Glutamatergic neuron (in vitro differentiated cells): Measurements from ENCODE around the gene SLCO3A1. TPM values are rescaled to one million over a fixed set of nuclear protein-coding genes. Genes with fewer than 3 reads are reported as not detected.
A peak's percentile ranks its signal among the peaks of the same experiment; 100 is the strongest.

Source experiments
- DNase-seq: peaks from one replicate; pipeline ENCODE4 v3.0.0; 2022
- H3K27ac Mint-ChIP-seq: one replicate; pipeline ENCODE4 v1.8.0; 2020; ENCODE audit warnings: mild to moderate bottlenecking, mixed read lengths, inconsistent platforms; ENCODE audit not compliant: unreplicated experiment
- H3K27me3 Mint-ChIP-seq: one replicate; pipeline ENCODE4 v1.8.0; 2020; ENCODE audit warnings: mild to moderate bottlenecking, moderate library complexity, mixed read lengths, inconsistent platforms; ENCODE audit not compliant: unreplicated experiment
- H3K36me3 Mint-ChIP-seq: one replicate; pipeline ENCODE4 v1.8.0; 2020; ENCODE audit warnings: mild to moderate bottlenecking, mixed read lengths, inconsistent platforms; ENCODE audit not compliant: unreplicated experiment
- H3K4me1 Mint-ChIP-seq: one replicate; pipeline ENCODE4 v1.8.0; 2020; ENCODE audit warnings: mild to moderate bottlenecking, low read depth, mixed read lengths, inconsistent platforms; ENCODE audit not compliant: unreplicated experiment
- H3K4me3 Mint-ChIP-seq: one replicate; pipeline ENCODE4 v1.8.0; 2020; ENCODE audit warnings: mild to moderate bottlenecking, mixed read lengths, inconsistent platforms; ENCODE audit not compliant: unreplicated experiment
- H3K9me3 Mint-ChIP-seq: one replicate; pipeline ENCODE4 v1.8.0; 2020; ENCODE audit warnings: mild to moderate bottlenecking, moderate library complexity, mixed read lengths, inconsistent platforms; ENCODE audit not compliant: unreplicated experiment
- CTCF ChIP-seq: fragments of 200-600 bp; sonication (generic); IDR thresholded peaks from one replicate; pipeline ENCODE4 v1.5.0; 2021; ENCODE audit not compliant: partially characterized antibody, unreplicated experiment
- total RNA-seq: library from RNA; stranded (reverse); fragmentation: NEBNext Ultra II Directional; extraction: Animal tissue kit (Norgen Biotek cat#: 25700); gene quantifications from one replicate; pipeline ENCODE4 v1.2.1, GENCODE V29; 2021; ENCODE audit not compliant: unreplicated experiment

The SLCO3A1 gene
- total RNA-seq, 1 donor from 2014 or later = 27.9 TPM

GRCh38 chr15:91897585-91898372 lies 44.3 kb downstream of the SLCO3A1 start:
- Mint-ChIP-seq H3K4me3 (no peak overlapping the region), H3K4me1 (peaks cover 23% of the 10 kb centered on the region), H3K27ac (no peak overlapping the region), H3K36me3 (peaks cover 16% of the 10 kb centered on the region), H3K27me3 (no peaks in the 10 kb centered on the region), H3K9me3 (peaks cover 3% of the 10 kb centered on the region)
- TF ChIP-seq CTCF = no peak
- no peak for DNase-seq

GRCh38 chr15:91898843-91899242 lies 45.3 kb downstream of the SLCO3A1 start:
- Mint-ChIP-seq H3K4me3 (no peak overlapping the region), H3K27ac (peak overlapping the region; percentile 28), H3K27me3 (no peaks in the 10 kb centered on the region), H3K9me3 (peaks cover 8% of the 10 kb centered on the region), H3K36me3 (peaks cover 25% of the 10 kb centered on the region), H3K4me1 (peaks cover 25% of the 10 kb centered on the region)
- DNase-seq = no peak
- TF ChIP-seq CTCF = no peak

GRCh38 chr15:91904942-91905341 lies 51.4 kb downstream of the SLCO3A1 start:
- Mint-ChIP-seq H3K9me3 (peaks cover 14% of the 10 kb centered on the region), H3K27ac (no peak overlapping the region), H3K4me3 (no peak overlapping the region), H3K4me1 (peaks cover 23% of the 10 kb centered on the region), H3K27me3 (peaks cover 4% of the 10 kb centered on the region), H3K36me3 (peaks cover 25% of the 10 kb centered on the region)
- no peak for TF ChIP-seq CTCF
- no peak for DNase-seq

GRCh38 chr15:91908391-91908790 lies 54.9 kb downstream of the SLCO3A1 start:
- no peak overlapping the region for H3K4me3 Mint-ChIP-seq

More at GRCh38 chr15:91908391-91908790, 54.9 kb downstream of the SLCO3A1 start:
- H3K36me3 Mint-ChIP-seq = peaks cover 5% of the 10 kb centered on the region
- TF ChIP-seq CTCF = no peak
- peaks cover 39% of the 10 kb centered on the region for H3K4me1 Mint-ChIP-seq
- DNase-seq = no peak
- peaks cover 9% of the 10 kb centered on the region for H3K27me3 Mint-ChIP-seq
- peak overlapping the region; percentile 48 for H3K27ac Mint-ChIP-seq
- H3K9me3 Mint-ChIP-seq = peaks cover 13% of the 10 kb centered on the region
